HG03139 (cell line): ENCODE results near the gene CRIP2.
A peak's percentile ranks its signal among the peaks of the same experiment; 100 is the strongest.

ENCODE experiments used
- ATAC-seq: cut with Tn5 transposase; IDR thresholded peaks from one replicate; pipeline ENCODE4 v1.9.1; 2021; ENCODE audit not compliant: unreplicated experiment

The CRIP2 gene

GRCh38 chr14:105475269-105476096, 862 bp downstream of the CRIP2 start:
- ATAC-seq = no peak

GRCh38 chr14:105476097-105476830, 1.6 kb downstream of the CRIP2 start:
- no peak for ATAC-seq

- ATAC-seq = no peak
Observed at GRCh38 chr14:105476831-105477659, 2.4 kb downstream of the CRIP2 start.

GRCh38 chr14:105477660-105478397, 3.2 kb downstream of the CRIP2 start:
- ATAC-seq = no peak

- no peak for ATAC-seq
Observed at GRCh38 chr14:105478398-105479251, 4.0 kb downstream of the CRIP2 start.

- ATAC-seq = no peak
Observed at GRCh38 chr14:105479431-105480158, 5.0 kb downstream of the CRIP2 start.

GRCh38 chr14:105480199-105480746, 5.7 kb downstream of the CRIP2 start:
- no peak for ATAC-seq

- peak; percentile 41 for ATAC-seq
Observed at GRCh38 chr14:105480807-105481801, 6.5 kb downstream of the CRIP2 start.

GRCh38 chr14:105481886-105482457, 7.4 kb downstream of the CRIP2 start:
- peak; percentile 32 for ATAC-seq

GRCh38 chr14:105482486-105483110, 8.0 kb downstream of the CRIP2 start:
- ATAC-seq = no peak

- no peak for ATAC-seq
Observed at GRCh38 chr14:105483300-105484068, 8.9 kb downstream of the CRIP2 start.

- ATAC-seq = no peak
Observed at GRCh38 chr14:105484069-105484996, 9.7 kb downstream of the CRIP2 start.

GRCh38 chr14:105484997-105485393, 10.4 kb downstream of the CRIP2 start:
- ATAC-seq = no peak

- no peak for ATAC-seq
Observed at GRCh38 chr14:105485739-105486162, 11.1 kb downstream of the CRIP2 start.
